Activated CD4-positive, alpha-beta T cell treated with anti-CD3 and anti-CD28 coated beads, Interleukin-2, Interleukin-6, amounts not matched to agents 100 ng/mL and 50 ng/mL, durations not matched to agents 16 hours and 8 hours (primary cell): ENCODE data around the gene ADAMTS2.
"Not testable (repeated sequence)": the region's sequence is repeated elsewhere in the genome, so short reads cannot be mapped to it uniquely, and the experiment has no call there.

ENCODE experiments used
- DNase-seq: peaks from one replicate; pipeline ENCODE4 v3.0.0-alpha.2; 2020

Gene ADAMTS2

DNA sequence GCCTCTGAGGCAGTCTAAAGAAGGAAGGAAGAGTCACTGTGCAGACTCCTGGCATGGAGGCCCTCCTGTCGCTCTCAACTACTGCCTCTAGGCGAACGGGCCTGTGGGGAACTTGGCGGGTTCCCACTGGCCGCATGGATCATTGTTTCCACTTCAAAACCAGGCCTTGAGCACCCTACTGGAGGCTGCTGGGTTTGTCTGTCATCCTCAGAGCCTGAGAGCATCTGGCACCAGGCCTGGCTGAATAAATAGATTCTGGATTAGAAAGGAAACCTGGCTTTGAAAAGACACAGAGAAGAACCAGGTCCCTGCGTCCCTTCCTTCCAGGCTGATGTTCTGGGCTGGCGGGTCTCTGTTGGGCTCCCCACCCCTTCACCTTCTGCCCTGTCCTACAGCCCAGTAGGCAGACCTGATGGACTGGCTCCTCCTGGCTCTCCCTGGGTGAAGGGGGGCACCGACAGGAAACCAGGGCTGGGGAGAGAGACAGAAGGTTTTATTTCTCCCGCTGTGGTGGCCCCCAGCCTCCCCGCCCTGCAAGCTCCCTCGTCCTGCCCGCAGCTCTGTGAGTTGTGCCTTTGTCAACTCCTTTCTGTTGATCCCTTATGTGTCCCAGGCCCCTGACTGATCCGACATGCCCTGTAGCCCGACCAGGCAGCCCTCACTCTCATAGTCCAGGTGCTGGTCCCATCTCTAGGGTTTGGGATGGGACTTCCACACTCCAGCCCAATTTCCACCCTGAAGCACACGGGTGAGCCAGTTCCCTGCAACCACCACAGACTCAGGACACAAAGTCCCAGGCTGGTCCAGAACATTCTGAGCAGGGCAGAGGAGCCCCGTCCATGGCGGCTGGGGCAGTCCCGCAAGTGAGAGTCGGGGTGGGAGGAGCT lies 50.1 kb downstream of the ADAMTS2 start:
- DNase-seq = no peak

DNA sequence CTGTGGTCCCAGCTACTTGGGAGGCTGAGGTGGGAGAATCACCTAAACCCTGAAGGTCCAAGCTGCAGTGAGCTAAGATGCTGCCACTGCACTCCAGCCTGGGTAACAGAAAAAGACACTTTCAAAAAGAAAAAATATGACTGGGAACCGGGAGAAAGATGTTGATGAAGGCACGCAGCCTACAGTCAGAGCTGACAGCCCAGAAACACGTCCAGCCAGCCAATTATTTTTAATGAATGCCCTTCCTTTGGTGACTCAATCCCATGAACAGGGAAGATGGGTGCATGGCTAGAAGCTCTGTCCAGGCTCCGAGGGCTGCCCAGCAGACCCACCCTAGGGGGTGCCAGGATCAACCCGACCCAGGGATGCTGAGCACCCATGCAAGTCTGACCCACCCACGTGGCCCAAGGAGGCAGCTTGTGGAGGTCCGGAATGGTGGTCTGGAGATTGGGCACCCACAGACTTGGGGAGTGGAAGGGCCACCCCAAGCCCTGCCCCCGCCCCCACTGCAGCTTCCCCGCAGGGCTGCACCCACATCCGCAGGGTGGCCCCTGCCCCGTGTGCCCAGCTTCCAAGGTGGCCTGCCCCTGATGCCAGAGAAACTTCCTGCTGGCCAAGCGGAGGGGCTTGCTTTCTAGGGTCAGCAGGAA lies 51.0 kb downstream of the ADAMTS2 start:
- DNase-seq = no peak

DNA sequence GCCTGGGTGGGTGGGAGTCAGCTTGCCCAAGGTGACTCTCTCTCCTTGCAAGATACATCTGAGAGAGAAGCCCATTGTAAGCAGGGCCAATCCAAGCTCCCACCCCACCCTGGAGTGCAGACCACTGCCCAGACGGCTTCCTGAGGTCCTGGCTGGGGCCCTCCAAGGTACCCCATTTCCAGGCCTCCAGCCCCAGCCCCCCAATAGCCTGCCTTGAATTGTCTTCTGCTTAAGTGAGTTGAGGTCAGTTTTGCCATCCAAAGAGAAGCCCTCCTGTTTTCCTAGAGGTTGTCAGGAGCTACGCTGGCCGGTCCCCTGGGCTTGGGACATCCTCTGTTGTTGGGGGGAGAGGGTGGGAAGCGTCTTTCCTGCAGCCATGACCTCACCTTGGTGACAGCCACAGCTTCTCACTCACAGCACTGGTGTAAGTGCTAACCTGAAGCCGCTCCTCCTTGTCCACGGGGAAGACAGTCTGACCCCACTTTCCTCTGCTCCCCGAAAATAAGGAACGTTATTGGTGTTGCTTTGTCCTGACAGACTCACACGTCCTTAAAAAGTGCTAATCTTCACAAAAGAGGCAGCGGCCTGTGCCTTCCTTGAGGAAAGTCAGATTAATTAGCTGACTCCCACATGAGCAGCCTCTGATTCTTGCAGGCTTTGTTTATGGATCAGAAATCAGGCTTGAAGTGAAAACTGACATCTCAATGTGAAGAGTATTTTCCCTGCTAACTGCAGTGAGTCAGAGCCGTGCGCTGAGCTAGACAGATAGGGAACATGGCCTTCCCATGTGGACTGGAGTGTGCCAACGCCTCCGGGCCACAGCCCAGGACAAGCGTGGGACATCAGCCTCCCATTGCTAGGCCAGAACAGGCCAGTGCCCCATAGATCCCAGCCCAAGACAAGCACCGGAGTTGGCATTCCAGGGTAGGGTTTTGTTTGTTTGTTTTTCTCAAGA lies 52.3 kb downstream of the ADAMTS2 start:
- DNase-seq = no peak

DNA sequence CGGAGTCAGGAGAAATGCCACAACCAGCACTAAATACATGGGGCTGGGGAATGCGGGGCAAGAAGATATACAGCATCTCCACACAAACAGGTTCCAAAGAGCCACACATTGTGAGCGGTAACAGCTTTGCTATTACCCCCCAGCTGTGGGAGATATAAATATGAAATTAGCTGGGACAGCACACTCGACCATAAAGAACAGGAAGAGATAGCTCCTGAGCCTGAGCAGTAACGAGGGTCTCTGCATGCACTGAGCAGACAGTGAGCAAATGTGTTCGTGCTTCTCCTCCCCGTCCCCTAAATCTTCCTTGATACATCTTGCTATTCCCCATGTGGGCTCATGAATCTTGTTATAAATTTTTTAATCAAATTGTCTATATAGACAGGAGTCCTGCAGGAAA lies 53.1 kb downstream of the ADAMTS2 start:
- DNase-seq = no peak

DNA sequence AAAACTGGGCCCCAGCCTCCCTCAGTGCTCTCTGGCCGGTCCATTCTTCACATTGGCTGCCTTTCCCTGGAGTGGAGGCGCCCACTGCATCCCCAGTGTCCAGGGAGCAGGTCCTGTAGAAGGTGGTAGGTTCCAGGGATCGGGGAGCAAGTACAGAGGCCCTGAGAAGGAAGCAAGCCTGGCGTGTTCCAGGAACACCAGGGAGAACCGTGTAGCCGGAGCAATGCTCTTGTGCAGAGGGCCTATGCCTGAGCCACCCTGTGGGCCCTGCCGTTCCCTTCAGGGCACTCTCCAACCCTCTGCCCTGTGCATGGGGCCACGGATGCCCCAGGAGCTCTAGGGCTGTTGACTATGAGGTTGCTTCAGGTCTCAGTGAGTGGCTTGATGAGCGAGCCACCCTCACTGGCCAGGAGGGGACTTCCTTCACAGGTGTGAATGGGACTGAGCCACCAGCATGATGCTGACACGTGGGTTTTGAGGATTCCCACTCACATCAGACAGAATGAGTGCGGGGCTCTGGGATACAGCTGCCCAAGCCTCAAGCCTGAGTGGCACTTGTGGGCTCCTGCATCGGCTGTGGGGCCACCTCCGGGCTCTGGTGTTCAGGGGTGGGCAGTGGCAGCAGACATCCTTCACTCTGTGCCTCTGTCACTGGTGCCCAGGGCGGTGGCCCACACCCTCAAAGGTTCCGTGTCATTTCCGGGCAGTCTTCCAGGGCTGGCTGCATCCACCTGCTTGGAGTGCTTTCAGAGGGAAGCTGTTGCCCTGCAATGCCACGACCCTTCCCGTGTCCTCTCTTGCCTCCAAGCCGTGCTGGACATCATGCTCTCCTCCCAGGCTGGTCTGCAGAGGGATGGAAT lies 54.4 kb downstream of the ADAMTS2 start:
- no peak for DNase-seq

DNA sequence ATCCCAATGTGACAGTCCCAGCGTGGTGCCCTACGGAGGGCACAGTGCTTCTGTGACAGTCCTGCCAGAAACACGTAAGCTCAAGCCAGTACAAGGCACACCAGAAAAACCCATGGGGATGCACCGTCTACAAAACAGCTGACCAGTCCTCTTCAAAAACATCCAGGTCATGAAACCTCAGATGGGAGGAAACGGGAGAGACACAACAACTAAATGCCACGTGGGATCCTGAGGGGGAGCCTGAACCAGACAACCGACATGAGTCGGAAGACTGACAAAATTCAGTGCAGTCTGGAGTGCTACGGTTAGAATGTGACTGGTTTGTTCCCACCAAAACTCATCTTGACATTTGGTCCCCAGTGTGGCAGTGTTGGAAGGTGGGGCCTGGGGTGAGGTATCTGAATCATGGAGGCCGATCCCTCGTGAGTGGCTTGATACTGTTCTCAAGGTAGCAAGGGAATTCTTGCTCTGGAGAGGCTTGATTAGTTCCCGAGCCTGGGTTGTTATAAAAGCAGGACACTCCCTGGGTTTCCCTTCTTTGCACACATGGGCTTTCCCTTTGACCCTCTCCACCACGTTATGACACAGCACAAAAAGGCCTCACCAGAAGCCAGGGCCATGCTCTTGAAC lies 55.4 kb downstream of the ADAMTS2 start:
- DNase-seq = no peak

DNA sequence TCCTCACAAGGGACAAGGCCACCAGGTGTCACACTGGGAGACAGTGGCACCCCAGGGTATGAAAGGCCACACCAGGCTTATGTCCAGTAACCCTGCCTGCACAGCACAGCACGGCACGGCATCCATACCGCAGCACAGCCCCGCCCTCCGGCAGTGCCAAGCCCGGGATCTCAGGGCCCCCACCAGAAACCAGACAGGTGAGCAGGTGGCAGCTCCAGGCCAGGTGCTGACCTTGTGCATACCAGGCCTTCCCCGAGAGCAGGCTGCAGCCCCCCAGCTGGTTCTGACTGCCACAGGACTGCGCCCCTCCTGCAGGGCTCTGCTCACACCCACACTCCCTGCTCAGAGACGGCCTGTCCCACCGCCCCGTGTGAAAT lies 56.5 kb downstream of the ADAMTS2 start:
- no peak for DNase-seq

DNA sequence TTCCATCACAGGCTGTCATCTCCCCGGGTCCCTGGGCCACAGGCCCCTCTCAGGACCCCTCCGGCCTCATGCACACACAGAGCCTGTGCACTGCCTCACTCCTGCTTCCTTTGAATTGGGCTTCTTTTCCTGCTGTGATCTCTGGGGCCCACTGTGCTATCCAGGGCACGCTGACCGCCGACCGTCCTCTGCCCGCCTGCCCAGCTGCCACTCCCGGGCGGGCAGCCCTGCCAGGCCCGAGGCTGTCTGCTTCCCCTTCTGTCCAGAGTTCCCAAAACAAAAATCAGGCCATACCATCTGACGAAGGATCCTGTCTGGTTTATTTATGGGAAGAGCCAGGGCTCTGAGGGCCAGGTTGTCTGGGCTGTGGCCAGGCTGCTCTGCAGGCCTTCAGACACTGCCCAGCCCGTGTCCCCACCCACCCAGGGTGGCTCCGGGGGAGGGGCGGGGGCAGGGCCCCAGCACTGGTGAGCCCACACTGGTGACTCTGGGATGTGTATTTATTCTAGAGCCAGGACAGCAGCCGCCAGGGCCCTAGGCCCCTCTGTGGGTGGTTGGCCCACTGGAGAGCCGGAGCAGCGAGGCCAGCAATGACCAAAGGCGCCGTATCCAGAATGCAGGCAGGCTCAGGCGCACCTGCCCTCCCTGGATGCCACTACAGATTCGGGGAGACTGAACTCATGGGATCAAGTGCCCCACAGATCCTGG lies 57.0 kb downstream of the ADAMTS2 start:
- no peak for DNase-seq

DNA sequence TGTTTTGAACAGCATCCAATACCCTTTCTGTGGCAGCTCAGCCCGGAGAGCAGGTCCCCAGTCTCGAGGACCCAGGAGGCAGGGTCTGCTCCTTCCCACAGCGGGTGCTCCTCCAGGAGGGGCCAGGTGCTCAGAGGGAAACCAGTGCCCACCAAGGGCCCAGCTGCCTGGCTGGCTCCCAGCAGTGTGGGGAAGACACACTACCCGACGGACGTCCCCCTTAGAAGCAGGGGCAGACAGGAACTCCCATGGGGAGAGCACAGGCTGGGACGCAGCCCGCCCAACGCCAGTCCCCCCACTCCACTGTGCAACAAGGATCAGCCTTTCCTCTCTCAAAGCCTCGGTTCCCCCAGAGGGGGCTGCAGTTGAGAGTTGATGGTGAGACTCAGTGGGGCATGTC lies 57.6 kb downstream of the ADAMTS2 start:
- DNase-seq = no peak

DNA sequence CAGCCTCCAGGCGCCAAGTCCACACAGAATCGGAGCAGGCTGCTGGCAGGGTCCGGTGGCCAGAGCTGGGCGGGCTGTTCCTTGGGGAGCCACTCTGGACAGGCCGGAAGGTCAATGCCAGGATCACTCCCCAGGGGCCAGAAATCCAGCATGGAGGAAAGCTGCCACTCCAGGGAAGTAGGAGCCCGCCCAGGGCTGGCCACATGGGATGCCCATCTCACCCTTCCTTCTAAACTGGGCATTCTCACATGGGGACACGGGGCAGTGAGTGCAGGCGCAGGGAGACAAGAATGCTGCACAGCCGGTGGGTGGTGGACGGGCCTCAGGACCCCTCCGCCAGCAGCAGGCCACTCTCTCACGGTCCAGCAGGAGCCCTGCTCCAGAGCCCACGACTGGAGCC lies 58.2 kb downstream of the ADAMTS2 start:
- no peak for DNase-seq

DNA sequence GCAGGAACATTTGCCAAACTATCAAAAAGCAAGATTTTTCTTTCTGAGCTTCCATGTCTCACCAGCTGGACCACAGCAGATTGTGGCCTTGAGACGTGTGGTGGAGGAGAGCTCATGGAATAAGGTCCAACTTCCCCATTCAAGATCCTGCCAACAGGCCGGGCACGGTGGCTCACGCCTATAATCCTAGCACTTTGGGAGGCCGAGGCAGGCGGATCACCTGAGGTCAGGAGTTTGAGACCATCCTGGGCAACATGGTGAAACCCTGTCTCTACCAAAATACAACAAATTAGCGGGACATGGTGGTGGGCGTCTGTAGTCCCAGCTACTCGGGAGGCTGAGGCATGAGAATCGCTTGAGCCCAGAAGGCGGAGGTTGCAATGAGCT lies 59.5 kb downstream of the ADAMTS2 start:
- DNase-seq = not testable (repeated sequence)

DNA sequence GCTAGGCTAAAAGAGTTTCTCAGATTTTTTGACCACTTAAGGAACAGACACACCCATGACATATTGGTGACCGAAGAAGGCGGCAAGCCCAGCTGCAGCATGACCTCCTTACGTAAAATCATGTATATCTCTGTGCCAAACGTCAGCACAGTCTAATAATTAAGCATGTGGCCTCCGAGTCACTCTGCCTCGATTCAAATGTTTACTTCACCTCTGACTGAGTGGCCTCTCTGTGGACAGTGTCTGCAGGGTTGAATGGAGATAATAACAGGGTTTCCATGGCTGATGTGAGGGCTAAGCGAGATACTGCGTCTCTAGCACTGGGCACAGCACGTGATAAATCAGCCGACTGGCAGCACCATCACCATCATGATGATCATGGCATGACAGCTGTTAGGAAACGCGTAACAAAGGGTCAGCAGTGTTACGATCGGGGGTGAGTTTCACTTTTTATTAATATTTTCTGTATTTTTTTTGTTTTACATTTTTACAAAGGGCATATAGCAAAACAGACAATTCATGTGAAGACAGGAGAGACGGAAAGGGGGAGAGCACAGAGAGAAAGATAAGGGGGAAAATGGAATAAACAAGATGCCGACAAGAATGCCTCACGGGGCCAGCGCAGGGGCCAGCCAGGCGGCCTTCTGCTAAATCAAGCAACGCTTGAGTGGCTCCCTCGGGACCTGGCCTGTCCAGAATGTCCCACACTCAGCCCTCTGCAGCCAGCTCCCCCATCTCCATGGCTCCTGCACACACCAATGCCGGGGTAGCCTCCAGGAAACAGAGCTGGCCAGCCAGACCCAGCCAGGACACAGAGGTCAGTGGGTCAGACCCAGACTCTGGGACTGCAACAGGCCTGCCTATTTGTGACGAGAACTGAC lies 60.3 kb downstream of the ADAMTS2 start:
- DNase-seq = no peak

DNA sequence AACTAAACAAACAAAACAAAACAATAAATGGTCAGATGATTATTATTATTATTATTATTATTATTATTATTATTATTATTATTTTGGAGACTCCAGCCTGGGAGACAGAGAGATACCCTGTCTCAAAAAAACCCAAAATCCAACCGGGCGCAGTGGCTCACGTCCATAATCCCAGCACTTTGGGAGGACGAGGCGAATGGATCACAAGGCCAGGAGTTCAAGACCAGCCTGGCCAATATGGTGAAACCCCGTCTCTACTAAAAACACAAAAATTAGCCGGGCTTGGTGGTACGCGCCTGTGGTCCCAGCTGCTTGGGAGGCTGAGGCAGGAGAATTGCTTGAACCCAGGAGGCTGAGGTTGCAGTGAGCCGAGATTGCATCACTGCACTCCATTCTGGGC lies 61.4 kb downstream of the ADAMTS2 start:
- DNase-seq = not testable (repeated sequence)

DNA sequence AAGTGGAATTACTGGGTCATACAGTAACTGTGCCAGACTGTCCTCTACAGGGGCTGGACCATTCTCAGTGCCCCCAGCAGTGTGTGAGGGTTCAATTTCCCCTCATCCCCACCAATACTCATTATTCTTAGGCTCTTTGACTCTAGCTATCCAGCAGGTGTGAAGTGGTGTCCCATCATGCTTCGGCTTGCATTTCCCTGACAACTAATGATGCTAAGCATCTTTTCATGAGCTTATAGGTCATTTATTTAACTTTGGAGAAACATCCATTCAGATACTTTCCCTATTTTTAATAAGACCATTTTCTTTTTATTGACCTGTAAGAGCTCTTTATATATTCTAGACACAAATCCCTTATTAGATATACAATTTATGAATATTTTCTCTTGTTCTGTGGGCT lies 63.6 kb downstream of the ADAMTS2 start:
- DNase-seq = no peak

DNA sequence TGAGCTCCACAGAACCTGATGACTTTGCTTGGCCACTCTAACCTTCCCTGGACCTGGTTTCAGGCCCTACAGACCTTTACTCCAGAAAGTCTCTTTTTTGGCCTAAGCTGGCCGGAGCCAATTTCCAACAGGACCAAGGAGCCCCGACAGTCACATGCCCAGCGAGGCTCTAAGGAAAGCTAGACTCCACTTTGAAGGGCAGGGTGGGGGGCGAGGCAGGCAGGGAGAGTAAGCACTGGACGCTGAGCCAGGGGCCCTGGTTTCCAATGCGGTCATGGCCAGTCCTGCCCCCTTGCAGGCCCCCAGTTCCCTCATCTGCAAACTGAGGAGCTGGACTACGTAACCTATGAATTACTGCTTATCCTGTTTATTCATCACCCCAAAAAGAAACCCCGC lies 65.2 kb downstream of the ADAMTS2 start:
- DNase-seq = no peak

DNA sequence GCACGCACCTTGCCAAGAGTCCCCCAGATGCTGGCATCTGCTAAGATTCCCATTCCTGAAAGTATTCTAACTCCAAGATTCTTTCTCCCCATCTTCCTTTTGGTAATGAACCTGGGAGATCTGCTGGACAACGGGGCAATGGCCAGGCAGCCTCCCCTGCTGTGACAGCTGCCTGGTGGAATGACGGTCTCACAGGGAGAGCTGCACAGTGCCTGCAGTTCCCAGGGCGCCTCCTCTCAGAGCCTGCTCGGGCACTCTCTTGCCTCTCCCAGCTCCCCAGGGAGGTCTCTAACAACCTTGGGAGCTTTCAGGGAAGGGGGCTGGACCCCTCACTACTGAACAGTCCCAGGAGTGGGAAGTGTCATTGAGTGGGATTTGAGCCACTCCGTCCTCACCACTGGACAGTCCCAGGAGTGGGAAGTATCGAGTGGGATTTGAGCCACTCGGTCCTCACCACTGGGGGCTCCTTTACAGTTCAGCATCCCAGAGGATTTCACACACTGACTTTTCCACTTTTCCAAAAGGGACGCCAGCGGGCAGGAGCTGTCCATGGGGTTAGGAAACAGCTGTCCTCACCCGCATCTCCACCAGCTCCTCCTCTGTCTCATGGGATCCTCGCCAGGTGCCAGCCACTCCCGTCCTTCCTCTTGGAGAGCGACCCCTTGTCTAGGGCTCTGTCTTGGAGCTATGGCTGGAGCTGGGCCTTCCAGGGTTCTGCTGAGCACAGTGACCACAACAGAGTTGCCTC lies 65.7 kb downstream of the ADAMTS2 start:
- DNase-seq = no peak

DNA sequence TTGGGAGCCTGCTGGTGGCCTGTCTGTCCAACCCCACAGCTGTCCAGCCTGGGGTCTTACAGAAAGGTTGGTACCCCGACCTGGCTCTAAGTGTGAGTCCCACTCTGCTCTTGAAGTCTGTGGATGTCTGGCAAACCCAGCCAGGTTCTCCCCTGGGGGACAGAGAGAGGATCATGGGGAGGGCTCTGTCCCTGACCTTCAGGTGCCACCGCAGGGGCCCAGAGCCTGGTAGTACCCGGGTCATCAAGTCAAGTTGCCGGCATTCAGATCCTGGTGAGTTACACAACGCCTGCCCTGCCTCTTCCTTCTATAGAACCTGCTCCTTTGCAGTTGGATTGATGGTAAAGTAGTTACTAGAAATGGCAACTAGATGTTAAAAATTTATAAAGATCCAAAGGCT lies 66.7 kb downstream of the ADAMTS2 start:
- no peak for DNase-seq

DNA sequence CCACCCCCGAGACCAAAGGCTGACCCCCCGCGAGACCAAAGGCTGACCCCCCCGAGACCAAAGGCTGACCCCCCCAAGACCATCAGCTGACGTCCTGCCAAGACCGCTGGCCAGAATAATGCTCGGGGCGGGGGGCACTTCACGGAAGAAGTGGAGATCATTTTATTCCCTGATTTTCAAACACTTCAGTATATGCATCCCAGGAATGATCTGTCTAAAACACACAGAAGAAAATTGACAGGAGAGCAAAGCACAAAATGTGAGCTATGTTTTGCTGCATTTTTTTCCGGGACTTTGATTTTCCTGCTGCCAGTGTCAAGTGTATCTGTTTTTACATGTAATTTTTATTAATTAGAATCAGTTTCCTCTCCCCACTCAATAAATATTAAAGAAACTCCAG lies 67.1 kb downstream of the ADAMTS2 start:
- no peak for DNase-seq

DNA sequence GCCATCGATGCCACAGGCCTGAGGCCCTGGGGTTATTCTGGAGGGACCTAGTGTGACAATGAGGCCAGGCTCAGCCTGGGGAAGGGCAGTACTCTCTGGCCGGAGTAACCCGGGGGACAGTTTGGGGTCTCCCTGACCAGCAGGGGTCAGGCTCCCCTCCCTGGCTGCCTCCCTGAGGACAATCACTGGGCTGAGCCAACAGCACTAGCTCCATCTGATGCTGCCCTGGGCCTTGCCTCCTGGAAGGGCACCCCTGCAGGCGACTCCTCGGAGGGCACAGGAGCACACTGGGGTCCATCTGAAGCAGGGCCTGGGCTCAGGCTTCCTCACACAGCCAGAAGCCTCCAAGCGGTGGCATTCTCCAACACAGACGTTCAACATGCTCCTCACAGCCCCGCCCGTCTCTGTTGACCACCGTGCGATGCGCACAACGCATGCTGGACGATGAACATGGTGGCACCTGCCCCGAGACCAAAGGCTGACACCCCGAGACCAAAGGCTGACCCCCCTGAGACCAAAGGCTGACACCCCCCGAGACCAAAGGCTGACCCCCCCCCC lies 68.3 kb downstream of the ADAMTS2 start:
- no peak for DNase-seq
